Activated CD4-positive, alpha-beta T cell treated with anti-CD3 and anti-CD28 coated beads, Interleukin-2, amount 50 U/mL, for 16 hours (primary cell): Measurements from ENCODE around the gene KRTAP12-2.
"Not testable (repeated sequence)": the region's sequence is repeated elsewhere in the genome, so short reads cannot be mapped to it uniquely, and the experiment has no call there.

Experiments
- DNase-seq: peaks from one replicate; pipeline ENCODE4 v3.0.0-alpha.2; 2020

Gene KRTAP12-2

DNA sequence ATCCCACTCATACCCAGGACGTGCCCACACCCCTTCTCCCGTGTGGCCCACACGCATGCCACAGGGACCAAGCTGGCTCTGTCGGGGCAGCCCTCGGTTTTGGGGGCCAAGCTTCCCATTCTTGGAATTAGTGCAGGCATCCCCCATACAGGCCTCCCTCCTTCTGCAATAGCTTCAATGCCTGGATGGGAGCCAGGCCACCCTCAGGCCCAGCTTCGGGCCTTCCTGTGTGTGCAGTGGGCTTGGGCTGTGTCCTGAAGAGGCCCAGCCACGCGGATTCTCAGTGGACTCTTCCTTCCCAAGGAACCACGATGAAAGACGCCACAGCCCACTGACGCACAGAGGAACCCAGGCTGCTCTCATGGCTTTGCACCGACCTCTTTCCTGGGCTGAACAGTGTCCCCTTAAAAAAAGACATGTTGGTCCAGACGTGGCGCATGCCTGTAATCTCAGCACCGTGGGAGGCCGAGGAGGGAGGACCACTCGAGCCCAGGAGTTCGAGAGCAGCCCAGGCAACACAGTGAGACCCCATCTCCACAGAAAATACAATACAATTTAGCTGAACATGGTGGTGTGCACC is 17.1 kb downstream of the KRTAP12-2 start:
- no peak for DNase-seq

DNA sequence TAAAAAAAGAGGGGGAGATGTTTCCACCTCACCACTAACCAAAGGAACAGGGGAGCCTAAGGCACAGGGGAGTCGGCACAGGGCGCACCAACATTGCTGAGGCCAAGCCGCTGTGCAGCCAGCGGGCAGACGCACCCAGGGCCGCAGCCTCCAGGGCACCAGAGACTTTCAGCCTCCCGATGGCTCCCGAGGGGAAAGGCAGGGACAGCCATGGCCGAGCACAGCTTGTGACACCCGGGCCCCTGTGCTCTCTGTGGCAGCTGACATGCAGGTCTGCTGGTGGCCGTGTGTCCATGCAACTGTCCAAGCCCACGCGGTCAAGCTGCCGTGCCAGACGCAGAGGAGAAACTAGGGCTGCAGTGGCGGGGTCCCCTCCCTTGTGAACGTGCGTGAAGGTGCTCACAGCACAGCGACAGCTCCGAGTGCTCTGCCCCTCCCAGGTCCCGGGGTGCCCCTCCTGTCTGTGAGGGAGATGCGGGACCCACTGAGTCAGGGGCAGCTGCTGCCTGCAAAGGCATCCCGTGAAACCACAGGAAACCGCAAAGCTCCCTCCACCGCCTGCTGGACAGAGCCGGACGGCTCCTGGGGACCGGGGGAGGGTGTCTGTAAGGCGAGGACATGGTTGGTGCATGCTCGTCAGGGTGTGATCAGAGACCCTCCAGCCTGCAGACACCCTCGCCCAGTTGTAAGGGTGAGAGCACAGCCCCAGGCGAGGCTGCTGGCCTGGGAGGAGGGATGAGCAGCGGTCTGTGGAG is 18.0 kb downstream of the KRTAP12-2 start:
- no peak for DNase-seq

DNA sequence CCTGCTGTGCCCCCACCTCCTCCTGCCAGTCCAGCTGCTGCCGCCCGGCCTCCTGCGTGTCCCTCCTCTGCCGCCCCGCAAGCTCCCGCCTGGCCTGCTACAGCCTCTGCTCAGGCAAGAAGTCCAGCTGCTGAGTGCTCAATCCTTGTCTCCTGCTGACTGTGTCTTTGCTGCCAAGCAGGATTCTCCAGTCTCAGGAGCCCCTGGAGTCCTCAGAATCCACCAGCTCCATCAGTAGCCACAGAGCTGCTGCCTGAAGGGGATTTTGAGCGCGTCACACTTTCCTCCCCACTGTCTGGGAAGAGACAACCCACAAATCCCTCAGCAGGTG is 19.5 kb downstream of the KRTAP12-2 start:
- DNase-seq, result no peak

DNA sequence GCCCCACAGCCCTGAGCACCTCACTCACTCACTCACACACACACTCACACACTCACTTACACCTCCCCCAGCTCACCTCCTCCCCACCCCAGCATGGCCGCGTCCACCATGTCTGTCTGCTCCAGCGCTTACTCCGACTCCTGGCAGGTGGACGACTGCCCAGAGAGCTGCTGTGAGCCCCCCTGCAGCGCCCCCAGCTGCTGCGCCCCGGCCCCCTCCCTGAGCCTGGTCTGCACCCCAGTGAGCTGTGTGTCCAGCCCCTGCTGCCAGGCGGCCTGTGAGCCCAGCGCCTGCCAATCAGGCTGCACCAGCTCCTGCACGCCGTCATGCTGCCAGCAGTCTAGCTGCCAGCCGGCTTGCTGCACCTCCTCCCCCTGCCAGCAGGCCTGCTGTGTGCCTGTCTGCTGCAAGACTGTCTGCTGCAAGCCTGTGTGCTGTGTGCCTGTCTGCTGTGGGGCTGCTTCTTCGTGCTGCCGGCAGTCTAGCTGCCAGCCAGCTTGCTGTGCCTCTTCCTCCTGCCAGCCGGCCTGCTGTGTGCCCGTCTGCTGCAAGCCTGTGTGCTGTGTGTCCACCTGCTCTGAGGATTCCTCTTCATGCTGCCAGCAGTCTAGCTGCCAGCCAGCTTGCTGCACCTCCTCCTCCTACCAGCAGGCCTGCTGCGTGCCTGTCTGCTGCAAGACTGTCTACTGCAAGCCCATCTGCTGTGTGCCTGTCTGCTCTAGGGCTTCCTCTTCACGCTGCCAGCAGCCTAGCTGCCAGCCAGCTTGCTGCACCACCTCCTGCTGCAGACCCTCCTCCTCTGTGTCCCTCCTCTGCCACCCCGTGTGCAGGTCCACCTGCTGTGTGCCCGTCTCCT is 20.1 kb downstream of the KRTAP12-2 start, which contains the start of gene KRTAP10-11:
TSS of gene KRTAP10-11 (plus strand) at position 49 of the 856 bp plus-strand sequence. CDS start at position 94, 45 bp downstream.
- not testable (repeated sequence) for DNase-seq

DNA sequence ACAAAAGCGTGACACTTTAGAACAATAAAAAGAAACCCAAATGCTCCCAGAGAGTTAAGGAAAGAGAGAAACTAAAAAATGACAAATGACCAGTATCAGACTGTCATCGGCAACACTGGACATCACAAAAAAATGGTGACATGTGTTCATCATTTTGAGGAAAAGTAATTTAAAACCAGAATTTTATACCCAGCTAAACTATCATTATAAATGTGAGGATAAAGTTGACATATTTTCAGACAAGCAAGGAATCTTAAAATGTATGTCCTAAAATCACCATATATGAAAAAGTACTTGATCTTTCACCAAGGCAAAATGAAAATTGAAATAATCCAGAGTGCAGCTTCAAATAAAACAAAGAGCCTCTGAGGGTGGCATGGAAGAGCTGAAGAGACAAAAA is 21.8 kb downstream of the KRTAP12-2 start:
- DNase-seq, result no peak

- no peak for DNase-seq
Measured at GRCh38 chr21:44643741-44644310, 22.9 kb downstream of the KRTAP12-2 start.

DNA sequence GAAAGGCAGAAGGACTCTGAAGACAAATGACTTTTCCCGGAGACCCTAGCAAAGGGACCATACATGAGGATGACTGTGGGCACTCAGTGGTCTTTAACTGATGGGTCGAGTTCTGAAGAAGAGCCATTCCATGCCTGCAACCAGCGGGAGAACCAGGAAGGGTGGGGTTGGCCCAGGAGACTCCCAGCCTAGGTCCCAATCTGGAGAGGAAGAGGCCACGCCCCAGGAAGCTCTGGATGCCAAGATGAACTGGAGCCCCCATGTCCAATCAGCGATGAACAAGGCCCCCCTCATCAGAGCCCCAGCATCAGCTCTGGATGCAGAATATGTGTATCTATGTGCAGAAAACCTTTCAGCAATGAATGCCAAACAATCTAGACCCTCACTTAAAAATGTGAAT is 26.0 kb downstream of the KRTAP12-2 start:
- no peak for DNase-seq

- no peak for DNase-seq
Measured at GRCh38 chr21:44639331-44639655, 27.4 kb downstream of the KRTAP12-2 start.

DNA sequence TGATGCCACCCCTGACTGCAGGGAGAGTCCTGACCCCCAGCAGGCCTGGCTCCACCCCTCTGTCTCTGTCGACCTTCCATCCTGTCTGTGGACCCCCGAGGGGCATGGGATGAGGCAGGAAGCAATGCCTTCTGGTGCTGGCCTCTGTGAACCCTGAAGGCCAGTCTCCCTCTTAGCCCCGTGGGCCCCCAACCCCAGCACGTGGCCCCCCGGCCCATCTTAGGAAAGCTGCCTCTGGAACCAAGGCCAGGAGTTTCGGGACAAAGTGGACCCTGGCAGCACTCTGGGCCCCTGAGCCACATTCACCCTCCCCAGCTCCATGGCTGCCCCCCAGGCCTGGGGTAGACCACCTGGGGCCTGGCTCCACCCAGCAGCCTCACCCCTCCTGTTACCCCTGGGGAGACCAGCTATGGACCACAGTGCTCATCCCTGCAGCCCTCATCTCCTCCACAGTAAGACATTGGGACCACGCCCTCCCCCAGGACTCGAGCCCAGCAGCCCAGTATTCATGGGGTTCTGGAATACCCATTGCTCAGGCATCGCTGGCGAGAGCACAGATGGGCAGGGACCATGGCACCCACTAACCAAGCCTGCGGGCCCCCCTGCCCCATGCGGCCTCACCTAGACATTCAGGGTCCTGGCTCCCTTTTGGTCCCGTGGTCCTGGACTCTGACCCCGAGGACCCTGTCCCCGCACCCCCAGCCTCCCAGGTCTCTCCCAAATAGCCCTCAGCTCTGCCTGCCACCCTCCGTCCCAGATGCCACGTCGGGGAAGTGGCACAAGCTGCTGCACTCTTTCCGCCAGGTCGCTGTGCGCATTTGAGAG is 28.0 kb downstream of the KRTAP12-2 start:
- DNase-seq, result not testable (repeated sequence)

DNA sequence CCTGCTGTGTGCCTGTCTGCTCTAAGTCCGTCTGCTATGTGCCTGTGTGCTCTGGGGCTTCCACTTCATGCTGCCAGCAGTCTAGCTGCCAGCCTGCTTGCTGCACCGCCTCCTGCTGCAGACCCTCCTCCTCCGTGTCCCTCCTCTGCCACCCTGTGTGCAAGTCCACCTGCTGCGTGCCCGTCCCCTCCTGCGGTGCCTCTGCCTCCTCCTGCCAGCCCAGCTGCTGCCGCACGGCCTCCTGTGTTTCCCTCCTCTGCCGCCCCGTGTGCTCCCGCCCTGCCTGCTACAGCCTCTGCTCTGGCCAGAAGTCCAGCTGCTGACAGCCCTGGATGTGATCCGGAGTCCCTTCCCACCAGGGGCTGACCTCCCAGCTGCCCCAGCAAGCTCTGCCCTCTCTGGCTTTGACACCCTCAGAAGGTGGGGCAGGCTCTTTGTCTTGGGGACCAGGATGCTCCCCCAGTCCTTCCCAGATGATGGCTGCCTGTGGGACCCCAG is 28.8 kb downstream of the KRTAP12-2 start:
- DNase-seq, result not testable (repeated sequence)

- no peak for DNase-seq
Measured at GRCh38 chr21:44637018-44637850, 29.5 kb downstream of the KRTAP12-2 start, which contains the start of gene KRTAP10-10. KRTAP10-10 (plus strand) TSS chr21:44637356; CDS start chr21:44637418, 62 bp downstream.

- DNase-seq, result no peak
Measured at GRCh38 chr21:44636209-44637017, 30.3 kb downstream of the KRTAP12-2 start.

- no peak for DNase-seq
Measured at GRCh38 chr21:44632067-44632466, 34.7 kb downstream of the KRTAP12-2 start.

DNA sequence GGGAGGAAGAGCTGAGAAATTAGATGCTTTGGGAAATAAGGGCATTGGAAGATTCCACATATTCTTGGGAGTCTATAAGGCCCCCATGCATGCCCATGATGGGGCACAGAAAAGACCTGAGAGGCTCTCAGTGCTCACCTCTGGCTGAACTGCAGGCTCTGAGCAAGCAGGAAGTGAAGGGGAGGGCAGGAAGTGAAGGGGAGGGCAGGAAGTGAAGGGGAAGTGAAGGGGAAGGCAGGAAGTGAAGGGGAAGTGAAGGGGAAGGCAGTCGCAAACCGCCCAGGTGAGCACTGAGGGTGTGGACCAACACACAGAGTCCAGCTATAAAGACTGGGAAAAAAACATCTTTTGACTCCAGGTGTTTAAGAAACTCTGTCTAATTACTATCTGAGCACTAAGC is 36.3 kb downstream of the KRTAP12-2 start:
- DNase-seq, result no peak

DNA sequence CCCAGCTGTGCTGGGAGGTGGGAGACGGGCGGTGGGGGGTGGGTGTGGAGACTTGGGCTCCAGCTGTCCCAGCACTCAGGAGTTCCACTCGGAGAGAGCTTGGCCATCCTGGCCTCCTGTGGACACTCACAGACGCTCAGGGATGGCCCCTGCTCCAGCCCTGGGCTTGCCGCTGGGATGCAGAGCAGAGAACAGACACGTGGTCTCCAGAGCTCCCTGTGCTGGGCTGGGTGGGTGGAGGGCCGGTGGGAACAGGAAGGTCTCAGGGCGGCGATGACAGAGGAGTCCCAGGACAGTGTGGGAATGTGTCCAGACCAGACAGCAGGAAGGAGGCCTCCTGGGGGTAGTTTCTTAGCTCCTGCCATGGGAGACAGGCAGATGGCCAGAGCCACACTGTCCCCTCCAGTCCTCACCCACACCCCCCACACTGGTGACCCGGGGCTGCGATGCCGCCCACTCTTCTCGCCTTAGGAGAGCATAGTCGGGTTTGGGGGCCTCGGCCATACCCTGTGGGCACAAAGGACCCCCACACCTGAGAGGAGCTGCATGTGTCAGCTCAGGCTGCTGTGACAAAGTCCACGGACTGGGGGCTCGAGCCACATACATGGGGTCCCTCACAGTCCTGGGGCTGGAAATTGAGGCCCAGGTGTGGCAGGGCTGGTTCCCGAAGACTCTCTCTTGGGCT is 37.9 kb downstream of the KRTAP12-2 start:
- no peak for DNase-seq

DNA sequence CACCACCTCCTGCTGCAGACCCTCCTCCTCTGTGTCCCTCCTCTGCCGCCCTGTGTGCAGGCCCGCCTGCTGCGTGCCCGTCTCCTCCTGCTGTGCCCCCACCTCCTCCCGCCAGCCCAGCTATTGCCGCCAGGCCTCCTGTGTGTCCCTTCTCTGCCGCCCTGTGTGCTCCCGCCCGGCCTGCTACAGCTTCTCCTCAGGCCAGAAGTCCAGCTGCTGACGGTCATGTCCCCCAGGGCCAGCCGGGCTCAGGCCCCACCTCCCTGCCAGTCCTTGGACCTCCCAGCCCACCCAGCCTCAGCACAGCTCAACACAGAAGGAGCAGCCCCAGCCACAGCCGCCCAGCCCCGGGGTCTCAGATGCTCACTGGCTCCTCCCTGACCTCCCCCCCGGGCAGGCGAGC is 38.9 kb downstream of the KRTAP12-2 start:
- not testable (repeated sequence) for DNase-seq

GRCh38 chr21:44627181-44627822 is 39.4 kb downstream of the KRTAP12-2 start:
- DNase-seq, result not testable (repeated sequence)

DNA sequence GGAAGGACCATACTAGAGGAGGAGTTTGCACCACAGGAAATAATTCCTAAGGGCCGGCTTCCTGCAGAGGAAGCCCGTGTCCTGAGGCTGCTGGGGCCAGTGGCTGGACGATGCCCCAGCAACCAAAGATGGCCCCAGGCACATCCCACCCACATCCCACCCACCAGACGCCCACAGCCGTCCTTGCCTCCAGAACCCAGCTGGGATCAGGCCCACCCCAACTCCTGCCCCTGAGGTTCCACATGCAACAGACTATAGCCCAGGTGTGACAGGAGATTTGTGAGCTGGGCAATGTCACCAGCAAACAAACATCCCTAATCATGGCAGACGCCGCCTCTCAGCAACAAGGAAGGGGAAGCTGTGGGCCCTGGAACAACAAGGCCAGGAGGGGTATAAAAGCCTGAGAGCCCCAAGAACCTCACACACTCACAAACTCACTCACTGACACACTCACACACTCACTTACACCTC is 40.0 kb downstream of the KRTAP12-2 start, which contains the start of gene KRTAP10-9:
TSS of gene KRTAP10-9 (plus strand) at position 421 of the 471 bp plus-strand sequence. CDS start 79 bp downstream, outside the sequence.
- DNase-seq, result no peak

GRCh38 chr21:44626262-44626661 is 40.5 kb downstream of the KRTAP12-2 start:
- no peak for DNase-seq
